Nephron (organoid): ENCODE results near the gene NCAPD2.

Experiments
- H3K27ac Mint-ChIP-seq, 3 experiments: 2 replicates each; pipeline ENCODE4 v1.8.0; 2020; ENCODE audit warnings: mixed read lengths in 3 of 3, mild to moderate bottlenecking in 2 of 3, moderate library complexity in 1 of 3
- H3K27me3 Mint-ChIP-seq: 2 replicates; pipeline ENCODE4 v1.8.0; 2021; ENCODE audit warnings: low read depth, mild to moderate bottlenecking, moderate library complexity, mixed read lengths
- H3K36me3 Mint-ChIP-seq: 2 replicates; pipeline ENCODE4 v1.8.0; 2020; ENCODE audit warnings: low read depth, mixed read lengths
- H3K4me1 Mint-ChIP-seq: 2 replicates; pipeline ENCODE4 v1.8.0; 2020; ENCODE audit warnings: mixed read lengths
- H3K4me3 Mint-ChIP-seq, 3 experiments: 2 replicates each; pipeline ENCODE4 v1.8.0; 2020; ENCODE audit warnings: mild to moderate bottlenecking in 3 of 3, mixed read lengths in 3 of 3, moderate library complexity in 2 of 3
- H3K9me3 Mint-ChIP-seq: 2 replicates; pipeline ENCODE4 v1.8.0; 2020; ENCODE audit warnings: mixed read lengths
- CTCF ChIP-seq, 3 experiments: fragments of 200-600 bp; sonication (generic); IDR thresholded peaks; one replicate each; pipeline ENCODE4 v1.5.0; 2021; ENCODE audit warnings: antibody characterized with exemption in 3 of 3; ENCODE audit not compliant: unreplicated experiment in 3 of 3

The NCAPD2 gene

GRCh38 chr12:6546016-6546415, 52.1 kb downstream of the NCAPD2 start:
- Mint-ChIP-seq H3K4me3 (peak overlapping the region in 1 of 3 experiments; percentile 45), H3K27me3 (no peaks in the 10 kb centered on the region), H3K27ac (peak overlapping the region; percentile 57 to 77 (median 76)), H3K4me1 (peaks cover 57% of the 10 kb centered on the region), H3K9me3 (no peaks in the 10 kb centered on the region), H3K36me3 (peaks cover 38% of the 10 kb centered on the region)
- TF ChIP-seq CTCF (IDR thresholded peaks at IDR 0.05; ENCODE audit: unreplicated experiment in 3 of 3) = no peak

GRCh38 chr12:6547566-6547965, 53.7 kb downstream of the NCAPD2 start:
- H3K27me3 Mint-ChIP-seq = no peaks in the 10 kb centered on the region
- peak overlapping the region; percentile 95 to 99 (median 98) for H3K27ac Mint-ChIP-seq
- H3K36me3 Mint-ChIP-seq = peaks cover 39% of the 10 kb centered on the region
- H3K9me3 Mint-ChIP-seq = no peaks in the 10 kb centered on the region
- no peak for TF ChIP-seq CTCF (IDR thresholded peaks at IDR 0.05; ENCODE audit: unreplicated experiment in 3 of 3)
- H3K4me3 Mint-ChIP-seq = peak overlapping the region in 2 of 3 experiments; percentile 23 to 55
- peaks cover 60% of the 10 kb centered on the region for H3K4me1 Mint-ChIP-seq

GRCh38 chr12:6547987-6548386, 54.1 kb downstream of the NCAPD2 start:
- Mint-ChIP-seq H3K4me1 (peaks cover 60% of the 10 kb centered on the region), H3K27me3 (no peaks in the 10 kb centered on the region), H3K4me3 (peak overlapping the region; percentile 15 to 55 (median 47)), H3K9me3 (no peaks in the 10 kb centered on the region), H3K36me3 (peaks cover 34% of the 10 kb centered on the region), H3K27ac (peak overlapping the region; percentile 95 to 99 (median 98))
- TF ChIP-seq CTCF (IDR thresholded peaks at IDR 0.05; ENCODE audit: unreplicated experiment in 3 of 3) = no peak

GRCh38 chr12:6548556-6548955, 54.7 kb downstream of the NCAPD2 start:
- H3K4me3 Mint-ChIP-seq = peak overlapping the region in 1 of 3 experiments; percentile 12
- H3K36me3 Mint-ChIP-seq = peaks cover 32% of the 10 kb centered on the region
- peaks cover 66% of the 10 kb centered on the region for H3K4me1 Mint-ChIP-seq
- H3K9me3 Mint-ChIP-seq = no peaks in the 10 kb centered on the region
- peak overlapping the region; percentile 73 to 98 (median 95) for H3K27ac Mint-ChIP-seq
- TF ChIP-seq CTCF (IDR thresholded peaks at IDR 0.05; ENCODE audit: unreplicated experiment in 3 of 3) = no peak
- no peaks in the 10 kb centered on the region for H3K27me3 Mint-ChIP-seq

- no peak for TF ChIP-seq CTCF (IDR thresholded peaks at IDR 0.05; ENCODE audit: unreplicated experiment in 3 of 3)
- Mint-ChIP-seq H3K36me3 (peaks cover 32% of the 10 kb centered on the region), H3K9me3 (no peaks in the 10 kb centered on the region)
Measured at GRCh38 chr12:6548966-6549683, 55.2 kb downstream of the NCAPD2 start.

GRCh38 chr12:6549684-6550151, 55.8 kb downstream of the NCAPD2 start:
- peak overlapping the region in 2 of 3 experiments; percentile 95 to 98 for H3K27ac Mint-ChIP-seq
- no peaks in the 10 kb centered on the region for H3K27me3 Mint-ChIP-seq
- no peaks in the 10 kb centered on the region for H3K9me3 Mint-ChIP-seq
- no peak overlapping the region for H3K4me3 Mint-ChIP-seq
- H3K36me3 Mint-ChIP-seq = peaks cover 27% of the 10 kb centered on the region
- no peak for TF ChIP-seq CTCF (IDR thresholded peaks at IDR 0.05; ENCODE audit: unreplicated experiment in 3 of 3)
- H3K4me1 Mint-ChIP-seq = peaks cover 74% of the 10 kb centered on the region

More at GRCh38 chr12:6548966-6549683, 55.2 kb downstream of the NCAPD2 start:
- H3K27ac Mint-ChIP-seq = peak overlapping the region; percentile 73 to 98 (median 95)
- H3K4me1 Mint-ChIP-seq = peaks cover 72% of the 10 kb centered on the region
- no peaks in the 10 kb centered on the region for H3K27me3 Mint-ChIP-seq
- H3K4me3 Mint-ChIP-seq = peak overlapping the region in 2 of 3 experiments; percentile 0 to 12
